ENCODE measurements around the gene USP49. TPM values are rescaled to one million over a fixed set of nuclear protein-coding genes. Genes with fewer than 3 reads are reported as not detected.
"Not testable (repeated sequence)": the region's sequence is repeated elsewhere in the genome, so short reads cannot be mapped to it uniquely, and the experiment has no call there.

The USP49 gene
- 3.0 TPM for total RNA-seq
- polyA plus RNA-seq, result 1.1 TPM
- long read RNA-seq, donor 1, result 0 reads
- long read RNA-seq, donor 2, result 0 reads
- long read RNA-seq, donor 3, partial matches to known transcripts, result 0 of 1 reads
- long read RNA-seq, donor 3, other reads (novel, unspliced or antisense), result 0 of 1 reads
- long read RNA-seq, donor 4, partial matches to known transcripts, result 0 of 1 reads
- long read RNA-seq, donor 4, other reads (novel, unspliced or antisense), result 0 of 1 reads
- long read RNA-seq, donor 5, result 0 reads
- long read RNA-seq, donor 6, result 0 reads
- long read RNA-seq, donor 7, result 0 reads
- long read RNA-seq, donor 8, result 0 reads
- long read RNA-seq, donor 9, result 0 reads
- long read RNA-seq, donor 10, result 0 reads

- H3K4me3 ChIP-seq (ENCODE audit: low read length in 2 of 2), result peak within 1 kb of the TSS; percentile 70 to 96
- no peaks in the 10 kb centered on the region for H3K27me3 ChIP-seq (ENCODE audit: control insufficient read depth in 2 of 2, insufficient read depth in 1 of 2, low read length in 1 of 2)
- WGBS, result under 1% methylated on average over 55 of the region's 55 CpGs
- H3K36me3 ChIP-seq (ENCODE audit: control insufficient read depth in 2 of 2, insufficient read depth in 2 of 2, low read length in 1 of 2), result peaks cover 0 to 11% of the 10 kb centered on the region in 2 donors
- H3K4me1 ChIP-seq (ENCODE audit: control insufficient read depth in 2 of 2, insufficient read depth in 2 of 2, low read length in 2 of 2), result peaks cover 12 to 18% of the 10 kb centered on the region in 2 donors
- DNase-seq (ENCODE audit: low read depth in 6 of 9, low spot score in 9 of 9), result peak; percentile 74 to 96 (median 88)
- no peaks in the 10 kb centered on the region for H3K9me3 ChIP-seq (ENCODE audit: control insufficient read depth in 2 of 2, insufficient read depth in 1 of 2, low read length in 1 of 2)
- H3K27ac ChIP-seq (ENCODE audit: low read depth in 1 of 2, low read length in 1 of 2), result peak within 1 kb of the TSS; percentile 91 to 94
Measured at GRCh38 chr6:41895300-41896233, at the start of gene USP49. Gene USP49, minus strand, starts transcription at chr6:41895375. Its CDS starts 88,392 bp downstream, at chr6:41806983.

GRCh38 chr6:41943456-41943855, 48.3 kb upstream of the USP49 start:
- H3K9me3 ChIP-seq (ENCODE audit: control insufficient read depth in 2 of 2, insufficient read depth in 1 of 2, low read length in 1 of 2), result no peaks in the 10 kb centered on the region
- DNase-seq (ENCODE audit: low read depth in 6 of 9, low spot score in 9 of 9), result no peak
- peaks cover 25 to 27% of the 10 kb centered on the region in 2 donors for H3K36me3 ChIP-seq (ENCODE audit: control insufficient read depth in 2 of 2, insufficient read depth in 2 of 2, low read length in 1 of 2)
- H3K4me3 ChIP-seq (ENCODE audit: low read length in 2 of 2), result no peak overlapping the region
- no peaks in the 10 kb centered on the region for H3K27me3 ChIP-seq (ENCODE audit: control insufficient read depth in 2 of 2, insufficient read depth in 1 of 2, low read length in 1 of 2)
- H3K4me1 ChIP-seq (ENCODE audit: control insufficient read depth in 2 of 2, insufficient read depth in 2 of 2, low read length in 2 of 2), result peaks cover 24 to 38% of the 10 kb centered on the region in 2 donors
- H3K27ac ChIP-seq (ENCODE audit: low read depth in 1 of 2, low read length in 1 of 2), result no peak overlapping the region

- H3K4me3 ChIP-seq (ENCODE audit: low read length in 2 of 2), result not testable (repeated sequence)
- WGBS, result 97% methylated on average over 14 of the region's 14 CpGs
Measured at GRCh38 chr6:41942882-41943281, 47.7 kb upstream of the USP49 start.

GRCh38 chr6:41942067-41942851, 47.1 kb upstream of the USP49 start:
- Histone ChIP-seq H3K4me1 (ENCODE audit: control insufficient read depth in 2 of 2, insufficient read depth in 2 of 2, low read length in 2 of 2) (peaks cover 36 to 47% of the 10 kb centered on the region in 2 donors), H3K36me3 (ENCODE audit: control insufficient read depth in 2 of 2, insufficient read depth in 2 of 2, low read length in 1 of 2) (peaks cover 37 to 39% of the 10 kb centered on the region in 2 donors), H3K4me3 (ENCODE audit: low read length in 2 of 2) (peak overlapping the region; percentile 62 to 99), H3K27ac (ENCODE audit: low read depth in 1 of 2, low read length in 1 of 2) (peak overlapping the region; percentile 64 to 86), H3K27me3 (ENCODE audit: control insufficient read depth in 2 of 2, insufficient read depth in 1 of 2, low read length in 1 of 2) (no peaks in the 10 kb centered on the region), H3K9me3 (ENCODE audit: control insufficient read depth in 2 of 2, insufficient read depth in 1 of 2, low read length in 1 of 2) (no peaks in the 10 kb centered on the region)
- WGBS, result 45% methylated on average over 20 of the region's 20 CpGs
- DNase-seq (ENCODE audit: low read depth in 6 of 9, low spot score in 9 of 9), result peak in 1 of 9 donors; percentile 35

More at GRCh38 chr6:41942882-41943281, 47.7 kb upstream of the USP49 start:
- H3K27me3 ChIP-seq (ENCODE audit: control insufficient read depth in 2 of 2, insufficient read depth in 1 of 2, low read length in 1 of 2); H3K9me3 ChIP-seq (ENCODE audit: control insufficient read depth in 2 of 2, insufficient read depth in 1 of 2, low read length in 1 of 2); DNase-seq (ENCODE audit: low read depth in 6 of 9, low spot score in 9 of 9); H3K27ac ChIP-seq (ENCODE audit: low read depth in 1 of 2, low read length in 1 of 2): not testable (repeated sequence)
- Histone ChIP-seq H3K36me3 (ENCODE audit: control insufficient read depth in 2 of 2, insufficient read depth in 2 of 2, low read length in 1 of 2) (peaks cover 31 to 33% of the 10 kb centered on the region in 2 donors), H3K4me1 (ENCODE audit: control insufficient read depth in 2 of 2, insufficient read depth in 2 of 2, low read length in 2 of 2) (peaks cover 30 to 43% of the 10 kb centered on the region in 2 donors)

- WGBS, result under 1% methylated on average over 87 of the region's 87 CpGs
- no peaks in the 10 kb centered on the region for H3K27me3 ChIP-seq (ENCODE audit: control insufficient read depth in 2 of 2, insufficient read depth in 1 of 2, low read length in 1 of 2)
- no peaks in the 10 kb centered on the region for H3K9me3 ChIP-seq (ENCODE audit: control insufficient read depth in 2 of 2, insufficient read depth in 1 of 2, low read length in 1 of 2)
- peaks cover 43 to 55% of the 10 kb centered on the region in 2 donors for H3K4me1 ChIP-seq (ENCODE audit: control insufficient read depth in 2 of 2, insufficient read depth in 2 of 2, low read length in 2 of 2)
- peak within 1 kb of the TSS; percentile 77 to 93 for H3K27ac ChIP-seq (ENCODE audit: low read depth in 1 of 2, low read length in 1 of 2)
- H3K36me3 ChIP-seq (ENCODE audit: control insufficient read depth in 2 of 2, insufficient read depth in 2 of 2, low read length in 1 of 2), result peaks cover 45% of the 10 kb centered on the region in 2 donors
- DNase-seq (ENCODE audit: low read depth in 6 of 9, low spot score in 9 of 9), result peak in 7 of 9 donors; percentile 45 to 90 (median 83)
- H3K4me3 ChIP-seq (ENCODE audit: low read length in 2 of 2), result peak within 1 kb of the TSS; percentile 62 to 99
Measured at GRCh38 chr6:41941280-41942066, 46.3 kb upstream of the USP49 start, which contains the start of gene CCND3. Gene CCND3, minus strand, starts transcription at chr6:41941808. Its CDS starts 159 bp downstream, at chr6:41941649.

GRCh38 chr6:41940759-41941279, 45.6 kb upstream of the USP49 start:
- peak in 5 of 9 donors; percentile 63 to 88 (median 76) for DNase-seq (ENCODE audit: low read depth in 6 of 9, low spot score in 9 of 9)

GRCh38 chr6:41939848-41940758, 44.9 kb upstream of the USP49 start:
- peak in 2 of 9 donors; percentile 14 to 42 for DNase-seq (ENCODE audit: low read depth in 6 of 9, low spot score in 9 of 9)
- Histone ChIP-seq H3K36me3 (ENCODE audit: control insufficient read depth in 2 of 2, insufficient read depth in 2 of 2, low read length in 1 of 2) (peaks cover 51 to 54% of the 10 kb centered on the region in 2 donors), H3K4me1 (ENCODE audit: control insufficient read depth in 2 of 2, insufficient read depth in 2 of 2, low read length in 2 of 2) (peaks cover 54 to 66% of the 10 kb centered on the region in 2 donors)

More at GRCh38 chr6:41940759-41941279, 45.6 kb upstream of the USP49 start:
- no peaks in the 10 kb centered on the region for H3K27me3 ChIP-seq (ENCODE audit: control insufficient read depth in 2 of 2, insufficient read depth in 1 of 2, low read length in 1 of 2)
- peaks cover 48 to 61% of the 10 kb centered on the region in 2 donors for H3K4me1 ChIP-seq (ENCODE audit: control insufficient read depth in 2 of 2, insufficient read depth in 2 of 2, low read length in 2 of 2)
- peaks cover 46% of the 10 kb centered on the region in 2 donors for H3K36me3 ChIP-seq (ENCODE audit: control insufficient read depth in 2 of 2, insufficient read depth in 2 of 2, low read length in 1 of 2)
- H3K27ac ChIP-seq (ENCODE audit: low read depth in 1 of 2, low read length in 1 of 2), result peak overlapping the region; percentile 77 to 93
- under 1% methylated on average over 38 of the region's 38 CpGs for WGBS
- H3K4me3 ChIP-seq (ENCODE audit: low read length in 2 of 2), result peak overlapping the region; percentile 62 to 99
- H3K9me3 ChIP-seq (ENCODE audit: control insufficient read depth in 2 of 2, insufficient read depth in 1 of 2, low read length in 1 of 2), result no peaks in the 10 kb centered on the region

More at GRCh38 chr6:41939848-41940758, 44.9 kb upstream of the USP49 start:
- peak overlapping the region; percentile 62 to 99 for H3K4me3 ChIP-seq (ENCODE audit: low read length in 2 of 2)
- no peaks in the 10 kb centered on the region for H3K27me3 ChIP-seq (ENCODE audit: control insufficient read depth in 2 of 2, insufficient read depth in 1 of 2, low read length in 1 of 2)
- 10% methylated on average over 27 of the region's 27 CpGs for WGBS
- peak overlapping the region; percentile 68 to 93 for H3K27ac ChIP-seq (ENCODE audit: low read depth in 1 of 2, low read length in 1 of 2)
- H3K9me3 ChIP-seq (ENCODE audit: control insufficient read depth in 2 of 2, insufficient read depth in 1 of 2, low read length in 1 of 2), result no peaks in the 10 kb centered on the region
